Activated CD8-positive, alpha-beta memory T cell treated with anti-CD3 and anti-CD28 coated beads for 36 hours (primary cell): ENCODE data around the gene SF3B6. TPM values are rescaled to one million over a fixed set of nuclear protein-coding genes. Genes with fewer than 3 reads are reported as not detected.

ENCODE experiments used
- CTCF ChIA-PET: fragments of 350-600 bp; sonication (Branson Sonifier 250); formaldehyde crosslinking; loops from one replicate; lab custom pipeline; 2021; ENCODE audit warnings: antibody characterized with exemption; lab: Charles Lee
- POLR2A ChIA-PET: fragments of 350-600 bp; sonication (Branson Sonifier 250); formaldehyde crosslinking; loops from one replicate; lab custom pipeline; 2021; ENCODE audit warnings: antibody characterized with exemption; lab: Charles Lee
- total RNA-seq, 2 experiments: library from RNA; stranded (reverse); gene quantifications; one replicate each; pipeline ENCODE4 v1.2.3, GENCODE V29; 2021

The SF3B6 gene
- total RNA-seq, 2 experiments from 2014 or later: 147 to 151 TPM

DNA sequence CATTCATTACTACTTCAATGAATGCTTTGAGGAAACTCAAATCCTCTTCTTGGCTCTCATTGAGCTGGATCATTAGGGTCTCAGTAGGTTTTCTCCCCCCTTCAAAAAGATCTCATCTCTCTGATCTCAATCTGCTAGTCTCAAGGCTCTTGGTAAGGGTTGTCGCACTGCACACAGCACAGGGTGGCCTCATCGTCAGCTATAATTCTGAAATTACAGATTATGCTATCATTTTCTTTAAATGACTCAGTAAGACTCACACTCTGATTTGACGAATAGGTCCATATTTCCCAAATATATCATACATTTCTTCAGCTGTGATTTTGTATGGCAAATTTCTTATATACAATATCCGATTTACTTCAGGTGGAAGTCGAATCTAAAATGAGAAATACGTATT is 2.3 kb downstream of the SF3B6 start:
- CTCF ChIA-PET: interaction anchor here (1.5 to 1.8 kb wide), 2 partner anchors 11 to 26 kb away, joined by 3 to 11 read pairs; partner anchors contain the start of genes TP53I3 and WDCP

DNA sequence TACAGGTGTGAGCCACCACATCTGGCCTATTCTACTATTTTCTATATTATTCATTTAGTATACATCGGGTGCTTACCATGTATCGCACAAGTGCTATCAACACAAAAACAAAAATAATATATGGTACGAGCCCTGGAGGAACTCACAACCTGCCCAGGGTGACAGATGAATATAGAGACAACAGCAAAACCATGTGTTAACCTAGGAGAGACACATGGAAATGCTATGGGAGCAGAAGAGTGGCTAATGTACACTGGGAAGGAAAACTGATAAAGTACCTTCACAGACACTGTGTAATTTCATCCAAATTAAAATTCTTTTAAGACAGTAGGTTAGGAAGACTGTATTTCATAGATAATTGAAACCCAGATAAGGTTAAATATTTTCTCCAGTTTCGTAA is 3.9 kb downstream of the SF3B6 start:
- ChIA-PET CTCF (interaction anchor here (1.8 kb wide), 1 partner anchor 12 kb away, joined by 11 read pairs; the partner anchor contains the start of gene TP53I3), POLR2A (no interaction called here)

More for the DNA sequence above, 2.3 kb downstream of the SF3B6 start:
- POLR2A ChIA-PET: no interaction called here

DNA sequence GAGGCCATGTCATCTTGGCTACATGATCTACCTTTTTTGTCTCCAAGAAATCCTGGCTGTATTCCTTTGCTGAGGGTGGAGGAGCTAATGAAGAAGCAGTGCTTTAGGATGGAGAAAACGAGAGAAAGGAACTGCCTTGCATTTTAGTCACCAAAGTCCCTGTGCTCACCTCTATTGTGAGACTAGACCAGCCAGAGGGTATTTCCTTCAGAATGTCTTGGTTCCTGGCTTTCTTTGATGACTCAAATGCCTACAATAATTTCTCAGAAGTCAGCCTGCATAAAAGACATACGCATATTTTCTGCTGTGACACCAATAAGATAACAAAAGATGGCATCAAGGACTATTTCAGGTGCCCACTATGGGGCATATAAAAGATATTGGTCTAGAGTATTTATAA is 10.8 kb downstream of the SF3B6 start:
- ChIA-PET CTCF (interaction anchor here (2.1 kb wide), 1 partner anchor 19 kb away, joined by 7 read pairs; the partner anchor contains the start of gene TP53I3), POLR2A (no interaction called here)

DNA sequence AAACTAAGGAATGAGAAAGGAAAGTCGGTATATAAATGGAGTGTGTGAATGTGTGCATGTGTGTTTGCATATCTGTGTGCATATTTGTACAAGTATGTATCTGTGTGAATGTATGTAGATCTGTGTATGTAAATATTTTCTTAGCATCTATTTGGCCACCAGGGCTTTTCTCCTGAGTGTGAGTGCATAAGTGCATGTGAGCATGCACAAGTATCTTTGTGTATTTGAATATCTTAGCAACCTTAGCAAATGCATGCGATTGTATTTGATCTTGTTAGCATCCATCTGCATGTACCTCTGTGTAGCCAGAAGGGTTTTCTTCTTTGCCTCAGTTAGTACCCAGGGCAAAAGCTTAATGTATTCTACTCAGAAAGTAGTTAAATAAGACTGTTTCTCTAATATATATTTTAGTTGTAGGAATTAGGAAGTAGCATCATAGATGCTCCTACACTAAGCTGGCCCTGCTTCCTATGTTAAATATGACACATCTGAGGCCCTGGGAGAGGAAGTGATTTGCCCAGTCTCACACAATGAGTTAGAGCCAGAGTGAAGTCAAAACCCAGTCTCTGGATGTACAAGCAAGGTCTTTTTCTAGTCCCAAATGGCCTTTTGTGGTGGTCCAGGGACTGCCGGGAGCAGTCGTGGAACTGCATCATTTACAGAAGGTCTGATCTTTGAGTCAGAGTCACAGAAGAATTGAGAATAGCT is 17.4 kb downstream of the SF3B6 start:
- ChIA-PET POLR2A (no interaction called here), CTCF (interaction anchor here (1.1 kb wide), 1 partner anchor 26 kb away, joined by 3 read pairs; the partner anchor contains the start of gene TP53I3)

DNA sequence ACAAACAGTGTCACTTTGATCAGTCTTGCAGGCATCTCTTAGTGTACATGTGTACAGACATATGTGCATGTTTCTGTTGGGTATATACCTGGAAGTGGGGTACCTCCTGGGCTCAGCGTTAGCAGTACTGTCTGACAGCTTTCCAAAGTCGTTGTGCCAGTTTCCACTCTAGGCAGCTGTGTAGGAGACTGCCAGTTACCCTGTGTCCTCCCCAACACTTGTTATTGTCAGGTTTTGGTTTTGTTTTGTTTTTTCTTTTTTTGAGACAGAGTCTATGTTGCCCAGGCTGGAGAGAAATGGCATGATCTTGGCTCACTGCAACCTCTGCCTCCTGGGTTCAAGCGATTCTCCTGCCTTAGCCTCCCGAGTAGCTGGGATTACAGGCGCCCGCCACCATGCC is 20.4 kb downstream of the SF3B6 start:
- ChIA-PET CTCF (no interaction called here), POLR2A (no interaction called here)

DNA sequence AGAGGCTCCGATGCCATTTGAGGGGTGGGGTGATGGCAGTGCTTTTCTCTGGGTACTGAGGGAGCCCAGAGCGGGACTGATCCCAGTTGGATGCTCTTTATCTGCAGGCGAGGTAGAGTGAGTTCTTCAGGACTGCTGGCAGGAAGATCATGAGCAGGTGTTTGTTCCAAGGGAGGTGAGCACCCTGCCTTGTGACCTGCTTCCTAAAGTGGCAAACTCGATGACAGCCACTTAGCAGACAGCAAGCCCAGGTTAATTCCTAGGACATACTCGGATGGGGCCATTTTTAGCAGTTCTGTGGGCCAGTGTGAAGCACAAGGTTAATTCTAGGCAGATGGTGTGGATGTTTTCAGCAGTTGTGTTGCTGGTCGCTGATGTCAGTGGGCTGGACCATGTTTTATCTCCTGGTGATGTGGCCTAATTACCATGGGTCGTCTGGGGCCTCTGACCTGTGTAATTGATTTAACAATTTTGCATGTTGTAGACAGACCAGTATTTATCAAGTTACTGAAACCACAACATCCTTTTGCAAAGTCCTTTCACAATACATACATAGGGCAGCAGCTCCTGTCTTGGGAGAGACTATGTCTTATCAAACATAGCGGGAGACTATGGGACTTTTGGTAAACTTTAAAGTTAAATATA is 21.6 kb downstream of the SF3B6 start:
- ChIA-PET POLR2A (no interaction called here), CTCF (no interaction called here)

DNA sequence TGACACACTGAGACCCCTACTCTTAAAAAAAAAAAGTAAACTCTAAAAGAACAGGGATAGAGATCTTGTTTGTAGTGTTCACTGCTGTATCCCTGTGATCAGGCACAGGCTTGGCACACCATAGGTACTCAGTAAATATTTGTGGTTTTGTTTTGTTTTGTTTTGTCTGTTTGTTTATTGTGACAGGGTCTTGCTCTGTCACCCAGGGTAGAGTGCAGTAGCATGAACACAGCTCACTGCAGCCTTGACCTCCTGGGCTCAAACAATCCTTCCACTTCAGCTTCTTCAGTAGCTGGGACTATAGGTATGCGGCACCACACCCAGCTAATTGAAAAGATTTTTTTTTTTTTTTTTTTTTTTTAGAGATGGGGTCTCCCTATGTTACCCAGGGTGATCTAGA is 23.2 kb downstream of the SF3B6 start:
- ChIA-PET POLR2A (no interaction called here), CTCF (interaction anchor here (0.6 kb wide), 1 partner anchor 1344 kb away, joined by 3 read pairs; no protein-coding TSS in a partner anchor)

DNA sequence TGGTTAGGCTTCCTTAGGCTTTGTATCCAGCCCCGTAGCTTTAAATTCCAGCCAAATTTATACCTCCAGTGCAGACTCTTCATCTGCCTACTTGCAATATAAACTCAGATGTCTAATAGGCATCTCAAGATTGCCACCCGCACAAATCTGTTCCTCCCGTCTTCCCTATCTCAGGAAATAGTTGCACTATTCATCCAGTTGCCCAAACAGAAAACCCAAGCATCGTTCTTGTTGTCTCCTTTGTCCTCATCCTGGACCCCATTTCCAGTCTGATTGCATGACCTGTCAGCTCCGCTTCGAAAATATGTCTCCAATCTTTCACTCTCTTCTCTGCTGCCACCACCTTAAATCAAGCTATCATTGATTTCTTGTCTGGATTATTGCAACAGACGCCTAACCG is 24.3 kb downstream of the SF3B6 start:
- POLR2A ChIA-PET: interaction anchor here (0.6 kb wide), 1 partner anchor 471 kb away, joined by 3 read pairs; no protein-coding TSS in a partner anchor
- CTCF ChIA-PET: no interaction called here

DNA sequence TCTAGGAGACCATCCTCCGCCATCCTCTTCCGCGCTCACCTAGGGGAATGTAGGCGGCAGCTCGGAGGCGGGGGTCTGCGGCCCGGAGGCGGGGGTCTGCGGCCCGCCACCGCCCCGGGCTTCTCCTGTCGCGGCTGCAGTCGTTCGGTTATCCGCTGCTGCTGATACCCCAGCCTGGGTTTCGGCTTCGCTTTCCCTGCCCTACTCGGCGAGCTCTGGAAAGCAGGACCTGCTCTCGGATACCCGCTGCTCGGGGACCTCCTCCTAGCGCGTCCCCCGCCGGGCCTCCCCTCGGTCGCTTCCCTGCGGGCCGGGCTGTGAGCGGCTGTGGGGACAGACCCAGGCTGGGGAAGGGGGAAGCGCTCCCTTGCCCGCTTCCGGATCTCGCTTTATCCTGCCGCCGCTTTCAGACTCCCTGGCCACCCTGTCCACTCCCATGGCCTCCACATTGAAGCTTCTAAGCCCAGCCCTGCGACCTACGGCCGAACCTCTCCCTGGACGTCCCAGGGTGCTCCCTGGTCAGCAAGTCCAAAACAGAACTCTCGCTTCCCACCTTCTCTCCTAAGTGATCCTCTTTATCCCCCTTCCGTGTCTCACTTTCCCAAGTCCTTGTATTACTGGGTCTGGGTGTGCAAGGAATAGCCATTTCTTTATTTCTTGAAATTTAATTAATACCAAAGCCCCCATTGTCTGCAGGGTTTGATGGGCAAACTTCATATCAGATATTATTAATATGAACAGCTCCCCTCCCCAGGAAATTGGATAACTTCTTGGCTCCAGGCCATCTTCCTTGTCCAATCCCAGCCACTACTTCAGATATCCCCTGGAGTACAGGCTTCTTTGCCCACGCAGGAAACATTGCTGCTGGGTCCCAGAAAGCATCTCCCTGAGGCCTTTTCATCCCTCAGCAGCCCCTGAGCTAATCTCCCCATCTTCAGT is 25.8 kb downstream of the SF3B6 start:
- POLR2A ChIA-PET: interaction anchor here (1.0 kb wide), 1 partner anchor 26 kb away, joined by 6 read pairs; the partner anchor contains the start of gene SF3B6
- CTCF ChIA-PET: interaction anchor here (1.8 kb wide), 1 partner anchor 34 kb away, joined by 6 read pairs; the partner anchor contains the start of gene TP53I3

DNA sequence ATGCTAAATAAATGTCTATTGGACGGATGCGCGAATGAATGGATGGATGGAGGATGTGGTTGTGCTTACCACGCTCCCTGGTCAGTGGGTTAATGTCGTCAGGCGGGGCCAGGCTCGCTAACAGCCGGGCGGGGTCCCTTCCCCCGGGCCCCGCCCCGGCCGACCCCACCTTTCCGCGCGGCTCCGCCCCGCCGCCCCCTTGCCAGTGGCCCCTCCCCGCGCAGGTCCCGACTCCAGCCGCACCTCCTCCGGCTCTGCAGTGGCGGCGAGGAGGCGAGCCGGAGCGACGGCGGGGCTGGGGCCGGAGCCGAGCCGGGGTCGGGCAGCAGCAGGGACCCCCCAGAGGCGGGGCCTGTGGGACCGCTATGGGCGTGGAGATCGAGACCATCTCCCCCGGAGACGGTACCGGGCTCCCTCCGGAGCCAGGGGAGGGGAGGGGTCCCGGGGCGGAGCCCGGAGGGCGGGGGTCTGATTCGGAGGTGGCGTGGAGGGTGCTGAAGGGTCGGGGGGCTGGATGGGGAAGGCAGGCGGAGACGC is 26.6 kb downstream of the SF3B6 start, which contains the start of gene FKBP1B:
FKBP1B (plus strand) TSS at position 257 of the 537 bp plus-strand sequence; CDS start at position 366, 109 bp downstream.
- CTCF ChIA-PET: interaction anchor here (0.5 to 1.8 kb wide), 5 partner anchors 11 to 1623 kb away, joined by 3 to 6 read pairs (median 3); partner anchors contain the start of genes SF3B6 and TP53I3
- POLR2A ChIA-PET: interaction anchor here (0.6 to 1.2 kb wide), 3 partner anchors 27 to 122 kb away, joined by 3 to 6 read pairs (median 6); partner anchors contain the start of gene SF3B6

DNA sequence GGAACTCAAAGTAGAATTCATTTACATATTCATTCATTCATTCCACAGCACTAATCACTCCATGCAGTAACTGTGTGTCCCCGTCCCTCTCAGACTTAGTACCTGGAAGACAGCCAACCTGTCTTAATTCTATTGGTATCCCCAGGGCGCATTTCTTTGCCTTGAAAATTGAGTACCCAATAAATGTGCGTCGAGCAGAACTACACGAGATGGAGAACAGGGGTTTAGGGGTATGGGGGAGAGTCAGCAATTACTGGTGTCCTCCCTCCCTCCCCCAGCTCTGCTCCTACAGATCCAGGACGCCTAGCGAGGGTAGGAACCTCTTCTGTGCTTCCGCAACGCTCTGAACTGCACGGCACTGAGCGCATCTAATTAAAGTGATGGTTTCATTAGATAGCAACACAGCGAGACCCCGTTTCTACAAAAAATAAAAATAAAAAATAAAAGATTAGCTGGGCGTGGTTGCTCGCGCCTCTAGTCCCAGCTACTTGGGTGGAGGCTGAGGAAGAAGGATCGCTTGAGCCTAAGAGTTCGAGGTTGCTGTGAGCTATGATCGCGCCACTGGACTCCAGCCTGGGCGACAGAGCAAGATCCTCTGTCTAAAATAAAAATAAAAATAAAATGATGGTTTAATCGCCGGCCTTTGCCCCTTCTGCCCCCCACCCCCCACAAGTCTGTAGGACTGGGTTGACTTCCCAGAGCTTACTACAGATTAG is 27.2 kb downstream of the SF3B6 start:
- CTCF ChIA-PET: interaction anchor here (0.5 to 1.8 kb wide), 5 partner anchors 12 to 1623 kb away, joined by 3 to 6 read pairs (median 3); partner anchors contain the start of genes SF3B6 and TP53I3
- POLR2A ChIA-PET: interaction anchor here (0.6 to 1.2 kb wide), 2 partner anchors 28 to 122 kb away, joined by 3 to 6 read pairs; no protein-coding TSS in a partner anchor

DNA sequence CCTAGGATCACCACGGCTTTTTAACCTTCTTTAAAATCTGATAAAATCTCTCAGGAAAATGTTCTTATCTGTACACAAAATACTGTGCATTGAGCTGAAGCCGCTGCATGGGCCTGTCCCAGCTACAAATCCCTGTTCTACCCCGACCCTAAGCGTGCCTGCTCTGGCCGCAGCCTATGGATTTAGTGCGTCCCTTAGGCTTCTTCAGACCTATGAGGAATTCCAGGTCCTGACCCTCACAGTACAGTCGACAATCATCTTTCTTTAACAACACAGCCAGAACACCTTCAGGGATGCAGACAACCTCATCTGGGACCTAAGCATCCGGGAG is 28.5 kb downstream of the SF3B6 start:
- CTCF ChIA-PET: interaction anchor here (0.6 to 1.5 kb wide), 4 partner anchors 26 to 1652 kb away, joined by 3 to 9 read pairs (median 4); partner anchors contain the start of genes SF3B6 and TP53I3
- POLR2A ChIA-PET: interaction anchor here (0.6 to 1.5 kb wide), 4 partner anchors 14 to 186 kb away, joined by 3 to 18 read pairs (median 6); partner anchors contain the start of gene ATAD2B

DNA sequence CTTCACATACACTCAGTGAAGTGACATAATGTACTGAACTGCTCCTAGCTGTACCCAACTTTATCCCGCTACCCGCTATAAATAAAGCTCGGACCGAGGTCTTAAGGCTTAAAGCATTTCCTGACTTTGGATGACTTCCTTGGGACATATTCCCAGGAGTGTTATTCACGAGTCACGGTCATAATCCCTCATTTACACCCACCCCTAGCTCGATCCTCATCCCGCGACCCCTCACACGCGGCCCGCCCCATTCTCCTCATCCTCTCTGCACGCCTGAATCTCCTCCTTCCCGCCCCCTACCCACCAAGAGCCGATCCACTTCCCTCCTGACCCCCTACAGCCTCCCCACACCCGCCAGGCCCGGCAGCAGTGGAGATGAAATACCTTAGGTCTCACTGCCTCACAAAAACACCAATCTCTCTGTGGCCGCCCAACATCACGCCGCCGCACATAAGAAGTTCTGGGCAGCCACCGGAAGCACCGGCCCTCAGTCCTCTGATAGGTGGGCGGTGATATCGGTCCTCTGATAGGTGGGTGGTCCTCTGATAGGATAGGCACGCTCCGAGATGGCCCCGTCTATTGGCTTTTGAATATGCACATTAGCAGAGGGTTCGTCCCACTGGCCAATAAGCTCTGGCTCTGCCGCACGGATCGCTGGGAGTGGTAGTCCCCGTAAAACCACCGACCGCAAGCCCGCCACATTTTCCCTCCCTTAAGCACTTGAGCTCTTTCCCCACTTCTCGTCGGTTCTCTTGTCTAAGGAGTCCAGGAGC is 29.0 kb downstream of the SF3B6 start, which contains the start of gene WDCP:
WDCP (minus strand) TSS at position 462 of the 773 bp plus-strand sequence. CDS start 7,897 bp downstream, outside the sequence.
- POLR2A ChIA-PET: interaction anchor here (0.6 to 1.5 kb wide), 4 partner anchors 15 to 187 kb away, joined by 3 to 18 read pairs (median 6); partner anchors contain the start of gene ATAD2B
- CTCF ChIA-PET: interaction anchor here (0.7 to 1.5 kb wide), 3 partner anchors 27 to 37 kb away, joined by 3 to 9 read pairs (median 4); partner anchors contain the start of genes SF3B6 and TP53I3

DNA sequence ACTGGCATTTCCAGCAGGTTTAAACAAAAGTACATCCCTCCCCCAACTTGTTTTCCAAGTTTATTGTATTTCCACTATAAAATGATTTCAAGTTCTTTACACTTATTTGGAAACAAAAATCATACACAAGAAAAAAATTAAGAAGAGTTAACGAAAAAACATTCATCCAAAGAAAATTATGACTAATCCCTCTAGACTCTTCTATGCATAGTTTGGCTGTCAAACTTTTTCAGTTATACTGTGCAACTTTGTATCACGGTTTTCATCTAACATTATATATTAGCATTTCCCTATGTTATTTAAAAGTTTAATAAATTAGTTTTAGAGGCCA is 29.6 kb downstream of the SF3B6 start:
- CTCF ChIA-PET: interaction anchor here (1.4 kb wide), 1 partner anchor 38 kb away, joined by 4 read pairs; the partner anchor contains the start of gene TP53I3
- POLR2A ChIA-PET: interaction anchor here (1.5 kb wide), 2 partner anchors 30 to 120 kb away, joined by 8 to 18 read pairs; partner anchors contain the start of gene ATAD2B

DNA sequence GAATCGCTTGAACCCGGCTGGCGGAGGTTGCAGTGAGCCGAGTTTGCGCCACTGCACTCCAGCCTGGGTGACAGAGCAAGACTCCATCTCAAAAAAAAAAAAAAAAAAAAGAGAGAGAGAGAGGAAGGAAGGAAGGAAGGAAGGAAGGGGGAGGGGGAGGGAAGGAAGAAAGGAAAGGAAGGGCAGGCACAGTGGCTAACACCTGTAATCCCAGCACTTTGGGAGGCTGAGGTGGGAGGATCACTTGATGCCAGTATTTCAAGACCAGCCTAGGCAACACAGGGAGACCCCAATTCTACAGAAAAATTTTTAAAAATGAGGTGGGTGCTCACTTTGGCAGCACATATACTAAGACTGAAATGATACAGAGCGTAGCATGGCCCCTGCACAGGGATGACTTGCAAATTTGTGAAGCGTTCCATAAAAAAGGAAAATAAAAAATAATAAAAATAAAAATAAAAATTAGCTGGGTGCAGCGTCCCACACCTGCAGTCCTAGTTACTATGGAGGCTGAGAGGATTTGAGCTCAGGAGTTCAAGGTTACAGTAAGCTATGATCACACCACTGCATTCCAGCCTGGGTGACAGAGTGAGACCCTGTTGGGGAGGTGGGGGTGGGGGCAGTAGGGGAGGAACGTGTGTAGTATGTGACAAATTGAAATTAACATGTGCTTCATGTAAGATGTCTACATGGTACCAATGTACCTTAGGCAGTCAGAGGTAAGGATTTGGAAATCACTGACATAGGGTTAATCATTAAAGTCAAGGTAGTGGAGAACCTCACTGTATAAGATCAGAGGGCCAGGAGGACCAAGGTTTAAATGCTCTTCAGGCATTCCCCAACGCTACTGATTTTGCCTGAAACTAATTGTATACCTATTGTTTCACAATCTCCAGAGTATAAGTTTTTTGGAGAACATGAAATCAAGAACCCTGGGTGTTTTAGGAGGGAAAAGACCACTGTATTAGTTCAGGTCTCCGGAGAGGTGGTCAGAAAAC is 30.3 kb downstream of the SF3B6 start:
- ChIA-PET POLR2A (no interaction called here), CTCF (interaction anchor here (0.6 kb wide), 1 partner anchor 14 kb away, joined by 3 read pairs; no protein-coding TSS in a partner anchor)
